ENCODE data around the gene COLQ. TPM values are rescaled to one million over a fixed set of nuclear protein-coding genes. Genes with fewer than 3 reads are reported as not detected.

Gene COLQ
- total RNA-seq, 6 donors from 2014 or later, result 1.1 to 34.6 (median 2.6) TPM

DNA sequence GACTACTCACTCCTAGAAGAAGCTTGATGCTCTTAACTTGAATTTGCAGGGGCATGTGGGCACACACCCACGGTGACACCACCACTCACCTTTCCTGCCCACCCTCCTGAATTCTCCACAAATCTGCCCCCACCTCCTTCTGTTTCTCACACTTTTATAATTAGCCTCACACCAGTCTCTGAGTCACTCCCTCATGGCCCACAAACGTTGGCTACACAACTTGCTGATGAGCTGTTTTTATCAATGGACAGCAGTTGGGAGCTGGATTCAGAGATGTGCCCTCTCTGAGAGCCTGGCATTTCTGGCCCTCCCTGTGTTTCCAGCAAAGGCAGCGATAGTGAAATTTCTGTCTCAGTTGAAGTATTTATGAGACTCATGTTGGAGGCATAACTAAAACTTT, 1.3 kb downstream of the COLQ start:
- WGBS, 2 donors, result 48 to 49% methylated on average over 3 of the region's 3 CpGs
- Histone ChIP-seq H3K27ac (no peak overlapping the region), H3K36me3 (no peaks in the 10 kb centered on the region), H3K4me3 (no peak overlapping the region), H3K4me1 (peaks cover 0 to 12% (median 8%) of the 10 kb centered on the region in 4 donors), H3K27me3 (no peaks in the 10 kb centered on the region), H3K9me3 (no peaks in the 10 kb centered on the region)
- no peak for DNase-seq
- no peak for ATAC-seq (ENCODE audit: low FRiP score in 2 of 2)
- TF ChIP-seq POLR2A (IDR thresholded peaks at IDR 0.05) (no peak), POLR2AphosphoS5 (IDR thresholded peaks at IDR 0.05) (no peak), EP300 (IDR thresholded peaks at IDR 0.05) (no peak)
- TF ChIP-seq, protein P1, sequence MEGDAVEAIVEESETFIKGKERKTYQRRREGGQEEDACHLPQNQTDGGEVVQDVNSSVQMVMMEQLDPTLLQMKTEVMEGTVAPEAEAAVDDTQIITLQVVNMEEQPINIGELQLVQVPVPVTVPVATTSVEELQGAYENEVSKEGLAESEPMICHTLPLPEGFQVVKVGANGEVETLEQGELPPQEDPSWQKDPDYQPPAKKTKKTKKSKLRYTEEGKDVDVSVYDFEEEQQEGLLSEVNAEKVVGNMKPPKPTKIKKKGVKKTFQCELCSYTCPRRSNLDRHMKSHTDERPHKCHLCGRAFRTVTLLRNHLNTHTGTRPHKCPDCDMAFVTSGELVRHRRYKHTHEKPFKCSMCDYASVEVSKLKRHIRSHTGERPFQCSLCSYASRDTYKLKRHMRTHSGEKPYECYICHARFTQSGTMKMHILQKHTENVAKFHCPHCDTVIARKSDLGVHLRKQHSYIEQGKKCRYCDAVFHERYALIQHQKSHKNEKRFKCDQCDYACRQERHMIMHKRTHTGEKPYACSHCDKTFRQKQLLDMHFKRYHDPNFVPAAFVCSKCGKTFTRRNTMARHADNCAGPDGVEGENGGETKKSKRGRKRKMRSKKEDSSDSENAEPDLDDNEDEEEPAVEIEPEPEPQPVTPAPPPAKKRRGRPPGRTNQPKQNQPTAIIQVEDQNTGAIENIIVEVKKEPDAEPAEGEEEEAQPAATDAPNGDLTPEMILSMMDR (IDR thresholded peaks at IDR 0.05), result no peak

DNA sequence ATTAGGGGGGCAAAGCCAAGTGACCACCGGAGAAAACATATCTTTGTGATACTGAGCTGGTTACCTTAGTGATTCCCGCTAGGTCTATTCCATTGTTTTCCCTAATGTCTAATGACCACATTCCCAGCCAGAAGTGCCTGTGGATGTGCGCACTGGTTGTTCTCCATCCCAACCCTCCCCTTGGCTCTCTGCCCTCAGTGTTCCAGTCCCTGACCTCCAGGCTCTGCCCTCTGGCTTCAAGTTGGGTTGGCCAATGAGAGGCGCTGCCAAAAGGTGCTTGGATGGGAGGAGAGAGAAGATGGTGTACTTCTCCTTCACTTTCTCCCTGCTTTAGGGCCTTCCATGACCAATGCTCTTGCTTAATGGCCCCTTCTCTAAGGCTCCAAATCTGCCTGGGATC, 2.4 kb downstream of the COLQ start:
- H3K4me1 ChIP-seq, result peaks cover 0 to 12% (median 8%) of the 10 kb centered on the region in 4 donors
- H3K4me3 ChIP-seq, result no peak overlapping the region
- no peaks in the 10 kb centered on the region for H3K27me3 ChIP-seq
- ATAC-seq (ENCODE audit: low FRiP score in 2 of 2) (no peak), DNase-seq (no peak)
- no peaks in the 10 kb centered on the region for H3K9me3 ChIP-seq
- WGBS, 2 donors, result 96 to 97% methylated on average over 4 of the region's 4 CpGs
- H3K36me3 ChIP-seq, result no peaks in the 10 kb centered on the region
- TF ChIP-seq, protein P1 (IDR thresholded peaks at IDR 0.05), result no peak
- no peak for TF ChIP-seq POLR2A (IDR thresholded peaks at IDR 0.05)
- no peak overlapping the region for H3K27ac ChIP-seq

DNA sequence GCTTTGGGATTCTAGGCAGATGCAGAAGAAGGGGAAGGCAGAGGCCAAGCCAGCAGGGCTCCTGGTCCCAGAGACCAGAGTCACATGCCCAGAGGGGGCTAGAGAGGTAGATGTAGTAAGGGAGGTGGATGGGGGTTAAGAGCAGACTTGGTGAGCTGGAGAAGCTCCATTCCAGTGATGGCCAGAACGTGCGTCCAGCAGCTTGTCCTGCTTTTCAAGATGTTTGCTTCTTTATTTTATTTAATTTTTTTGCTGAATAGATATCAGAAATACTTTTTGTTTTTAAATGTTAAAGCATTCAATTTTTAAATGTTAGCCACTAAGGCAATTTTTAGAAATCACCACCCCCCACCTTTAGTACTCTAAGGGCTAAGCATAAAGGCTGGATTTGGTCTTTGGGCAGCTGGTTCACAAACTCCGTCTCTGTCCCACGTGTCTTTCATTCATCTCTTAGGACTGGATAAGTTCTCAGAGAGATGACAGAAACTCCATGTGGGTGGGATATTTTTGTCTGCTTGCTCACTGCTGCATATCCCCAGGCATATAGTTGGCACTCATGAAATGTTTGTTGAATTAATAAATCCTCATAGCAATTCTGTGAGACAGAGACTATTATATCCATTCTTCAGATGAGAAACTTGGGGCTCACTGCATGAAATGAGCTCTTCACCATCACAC, 6.7 kb downstream of the COLQ start:
- peaks cover 0 to 16% (median 10%) of the 10 kb centered on the region in 4 donors for H3K4me1 ChIP-seq
- H3K9me3 ChIP-seq, result no peaks in the 10 kb centered on the region
- H3K27ac ChIP-seq, result no peak overlapping the region
- H3K4me3 ChIP-seq, result no peak overlapping the region
- ATAC-seq (ENCODE audit: low FRiP score in 2 of 2) (no peak), DNase-seq (no peak)
- no peaks in the 10 kb centered on the region for H3K36me3 ChIP-seq
- WGBS, 2 donors, result 94 to 98% methylated on average over 4 of the region's 4 CpGs
- H3K27me3 ChIP-seq, result no peaks in the 10 kb centered on the region
- TF ChIP-seq POLR2A (IDR thresholded peaks at IDR 0.05), result no peak
- no peak for TF ChIP-seq POLR2AphosphoS5 (IDR thresholded peaks at IDR 0.05)
- TF ChIP-seq, protein P1 (IDR thresholded peaks at IDR 0.05), result no peak
- no peak for TF ChIP-seq EP300 (IDR thresholded peaks at IDR 0.05)

DNA sequence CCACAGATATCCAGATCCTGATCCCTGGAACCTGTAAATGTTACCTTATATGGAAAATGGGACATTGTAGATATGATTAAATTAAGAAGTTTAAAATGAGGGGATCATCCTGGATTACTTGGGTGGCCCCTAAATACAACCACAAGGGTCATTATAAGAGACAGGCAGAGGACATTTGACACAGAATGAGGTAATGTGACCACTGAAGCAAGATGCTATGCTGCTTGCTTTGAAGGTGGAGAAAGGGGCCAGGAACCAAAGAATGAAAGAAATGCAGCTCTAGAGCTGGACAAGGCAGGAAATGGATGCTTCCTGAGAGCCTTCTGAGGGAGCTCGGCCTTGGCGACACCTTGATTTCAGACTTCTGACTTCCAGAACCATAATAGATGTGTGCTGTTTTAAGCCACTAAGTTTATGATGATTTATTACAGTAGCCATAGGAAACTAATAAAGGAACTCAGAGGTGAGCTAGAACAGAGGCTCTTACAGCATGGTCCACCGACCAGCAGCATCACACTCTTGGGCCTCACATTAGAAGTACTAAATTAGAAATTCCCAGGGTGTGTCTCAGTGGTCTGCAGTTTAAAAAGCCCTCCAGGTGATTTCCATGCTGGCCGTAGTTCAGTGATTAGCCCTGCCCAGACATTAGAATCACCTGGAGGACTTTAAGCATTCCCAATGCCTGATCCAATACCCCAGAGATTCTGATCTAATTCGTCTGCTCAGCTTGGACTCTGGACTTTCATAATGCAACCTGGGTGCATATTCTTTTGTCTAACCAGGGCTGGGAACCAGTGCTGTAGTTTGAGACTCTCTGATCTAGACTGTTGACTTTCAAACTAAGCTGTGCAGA, 7.5 kb downstream of the COLQ start:
- TF ChIP-seq POLR2AphosphoS5 (IDR thresholded peaks at IDR 0.05) (no peak), POLR2A (IDR thresholded peaks at IDR 0.05) (no peak), EP300 (IDR thresholded peaks at IDR 0.05) (no peak)
- TF ChIP-seq, protein P1 (IDR thresholded peaks at IDR 0.05), result no peak
- Histone ChIP-seq H3K4me3 (no peak overlapping the region), H3K36me3 (no peaks in the 10 kb centered on the region), H3K9me3 (no peaks in the 10 kb centered on the region), H3K27me3 (no peaks in the 10 kb centered on the region), H3K27ac (no peak overlapping the region), H3K4me1 (peaks cover 0 to 16% (median 10%) of the 10 kb centered on the region in 4 donors)
- ATAC-seq (ENCODE audit: low FRiP score in 2 of 2), result no peak
- WGBS, 2 donors, result 80 to 82% methylated on average over 5 of the region's 5 CpGs
- DNase-seq, result no peak
